HepG2 (cell line): ENCODE data around the gene SLC2A13. TPM values are rescaled to one million over a fixed set of nuclear protein-coding genes. Genes with fewer than 3 reads are reported as not detected.

Source experiments
- ATAC-seq: fragments of 200-7000 bp; cut with Tn5 transposase; 3 replicates; pipeline ENCODE4 v1.9.1; 2020; ENCODE audit warnings: mild to moderate bottlenecking, moderate library complexity
- BruUV-seq: library from RNA; stranded (reverse); fragments of 400-500 nt; replicated peaks from 2 replicates; lab custom pipeline; 2021; lab: Mats Ljungman, UMichigan
- CTCF ChIA-PET: fragments of 300-600 bp; formaldehyde crosslinking; extraction: SDS; loops from one replicate; lab custom pipeline; 2021; ENCODE audit warnings: low total read pairs, inconsistent platforms, low intra/inter-chr PET ratio; lab: Yijun Ruan, JAX
- POLR2A ChIA-PET: fragments of 350-600 bp; sonication (Branson Sonifier 250); formaldehyde crosslinking; loops from one replicate; lab custom pipeline; 2020; ENCODE audit warnings: antibody characterized with exemption, inconsistent platforms; lab: Yijun Ruan, JAX
- DNase-seq: peaks from one replicate; pipeline ENCODE4 v3.0.0-alpha.2; 2015; ENCODE audit warnings: low spot score
- FAIRE-seq: peaks from 3 replicates; lab custom pipeline; 2011; peaks lifted over from hg19 to GRCh38; lab: Jason Lieb, UNC
- H2AFZ ChIP-seq: one replicate; pipeline ENCODE4 v1.6.1; 2011; ENCODE audit warnings: low read length, inconsistent platforms
- H3K27ac ChIP-seq: fragments of 300-600 bp; 3 replicates; pipeline ENCODE4 v1.8.0; 2011; ENCODE audit warnings: mixed run types, mild to moderate bottlenecking, mixed read lengths, low read length, inconsistent platforms; ENCODE audit not compliant: insufficient read depth; ENCODE audit errors: extremely low read length
- H3K27me3 ChIP-seq, 2 experiments: fragments of 200-600 bp in 1 of 2; 2 replicates in 1 of 2; 3 replicates in 1 of 2; pipeline versions ENCODE4 v1.6.0 to v1.8.0; 2011; ENCODE audit warnings: low read length in 2 of 2, mild to moderate bottlenecking in 2 of 2, moderate library complexity in 2 of 2, inconsistent platforms in 1 of 2; ENCODE audit not compliant: insufficient read depth in 2 of 2, control insufficient read depth in 1 of 2
- H3K36me3 ChIP-seq, 2 experiments: fragments of 200-600 bp in 1 of 2; replicated peaks in 1 of 2; 2 replicates in 1 of 2; 3 replicates in 1 of 2; pipeline versions ENCODE4 v1.5.1 to v1.8.0; 2011; ENCODE audit warnings: low read length in 2 of 2, inconsistent platforms in 1 of 2; ENCODE audit not compliant: insufficient read depth in 2 of 2, control insufficient read depth in 1 of 2
- H3K4me1 ChIP-seq: 2 replicates; pipeline ENCODE4 v1.5.1; 2012; ENCODE audit warnings: low read length, inconsistent platforms; ENCODE audit not compliant: insufficient read depth
- H3K4me2 ChIP-seq: 2 replicates; pipeline ENCODE4 v1.6.0; 2011; ENCODE audit warnings: low read depth, low read length, inconsistent platforms
- H3K4me3 ChIP-seq, 3 experiments: fragments of 200-600 bp in 1 of 3; sonication (generic), shearing (Covaris generic) in 1 of 3; replicated peaks in 1 of 3; 2 replicates each; pipeline ENCODE4 v1.5.1; 2011 to 2016; ENCODE audit warnings: low read length in 3 of 3, inconsistent platforms in 2 of 3, low read depth in 2 of 3, mild to moderate bottlenecking in 2 of 3, control low read depth in 1 of 3, mixed read lengths in 1 of 3; ENCODE audit not compliant: insufficient read depth in 1 of 3
- H3K79me2 ChIP-seq: one replicate; pipeline ENCODE4 v1.6.1; 2011; ENCODE audit warnings: low read length, inconsistent platforms; ENCODE audit not compliant: insufficient read depth
- H3K9ac ChIP-seq: 2 replicates; pipeline ENCODE4 v1.6.0; 2011; ENCODE audit warnings: mild to moderate bottlenecking, low read depth, low read length, inconsistent platforms; ENCODE audit not compliant: insufficient read depth
- H3K9me3 ChIP-seq: 2 replicates; pipeline ENCODE4 v1.5.1; 2012; ENCODE audit warnings: mild to moderate bottlenecking, low read length
- H4K20me1 ChIP-seq: 2 replicates; pipeline ENCODE4 v1.6.0; 2011; ENCODE audit warnings: inconsistent platforms, mild to moderate bottlenecking, low read length, moderate library complexity; ENCODE audit not compliant: insufficient read depth
- HNRNPK ChIP-seq: fragments of 200-400 bp; formaldehyde crosslinking; IDR thresholded peaks from 2 replicates; pipeline ENCODE4 v1.6.1; 2018; ENCODE audit warnings: low read length, low read depth, moderate library complexity, mild to moderate bottlenecking; ENCODE audit not compliant: poor library complexity, severe bottlenecking
- PCBP2 ChIP-seq: fragments of 200-400 bp; formaldehyde crosslinking; optimal IDR thresholded peaks from 2 replicates; pipeline ENCODE3; 2018; ENCODE audit warnings: low read length, low read depth; ENCODE audit not compliant: poor library complexity, severe bottlenecking
- ZFP90 ChIP-seq: sonication (generic); formaldehyde crosslinking; IDR thresholded peaks from 2 replicates; pipeline ENCODE4 v1.8.0; 2022; ENCODE audit warnings: missing genetic modification reagents, mild to moderate bottlenecking, inconsistent platforms, borderline replicate concordance
- WGBS: methylation state at CpG from one replicate; pipeline ENCODE4 v1.1.6; 2017; ENCODE audit warnings: low lambda C conversion rate; 5-methylcytosine and 5-hydroxymethylcytosine counted together
- in situ Hi-C: cut with HindIII; loops from 2 replicates; pipeline ENCODE4 v1.10.0; 2017; ENCODE audit warnings: low pct_unique_long_range_greater_than_20kb; ENCODE audit not compliant: extremely low pct_ligation_motif_present
- intact Hi-C: fragments of 100-400 bp; cut with micrococcal nuclease; formaldehyde crosslinking; loops from one replicate; pipeline ENCODE4 v1.10.0; 2022; ENCODE audit not compliant: unreplicated experiment
- polyA plus RNA-seq, 8 experiments: library from polyadenylated mRNA; depleted of rRNA in 3 of 8; stranded (reverse) in 7 of 8; unstranded in 1 of 8; fragments of >200 nt; fragmentation: Illumina TruSeq in 4 of 8; extraction: Trizol in 4 of 8; gene quantifications; 2 replicates each; pipeline versions ENCODE4 v1.2.1 to v1.2.3, GENCODE V29; 2011 to 2016; ENCODE audit warnings: low read depth in 4 of 8, missing spikeins in 1 of 8, mixed read lengths in 1 of 8; ENCODE audit not compliant: insufficient read depth in 1 of 8
- total RNA-seq, 5 experiments: library from RNA; depleted of rRNA; stranded (reverse); fragments of >200 nt; fragmentation: Illumina TruSeq; extraction: Trizol; gene quantifications; 2 replicates each; pipeline ENCODE4 v1.2.3, GENCODE V29; 2016; ENCODE audit warnings: low read depth in 1 of 5

Gene SLC2A13
- total and polyA plus RNA-seq, 2 of the 13 experiments (the other 11 are each of a cell fraction or from before 2014, with no cell fraction given): 5.5 to 6.0 TPM

DNA sequence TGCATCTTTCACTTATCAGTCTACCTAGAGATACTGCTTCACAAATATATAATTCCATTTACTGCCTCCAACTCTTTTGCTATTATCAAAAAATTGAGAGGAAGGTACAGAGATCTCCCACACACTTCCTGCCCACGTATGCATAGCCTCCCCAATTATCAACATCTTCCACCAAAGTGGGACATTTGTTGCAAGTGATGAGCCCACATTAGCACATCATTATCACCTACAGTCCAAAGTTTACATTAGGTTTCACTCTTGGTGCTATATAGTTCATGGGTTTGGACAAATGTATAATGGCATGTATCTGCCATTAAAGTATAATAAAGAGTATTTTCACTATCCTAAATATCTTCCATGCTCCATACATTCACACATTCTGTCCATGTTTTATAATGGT, 66.3 kb downstream of the SLC2A13 start:
- ATAC-seq: no peak
- FAIRE-seq: no peak
- Histone ChIP-seq H3K27ac (no peak overlapping the region), H3K4me1 (no peaks in the 10 kb centered on the region), H3K9me3 (no peaks in the 10 kb centered on the region), H3K79me2 (no peaks in the 10 kb centered on the region), H3K36me3 (no peaks in the 10 kb centered on the region), H4K20me1 (no peaks in the 10 kb centered on the region), H3K4me3 (no peak overlapping the region), H3K4me2 (no peak overlapping the region), H3K9ac (no peak overlapping the region), H3K27me3 (no peaks in the 10 kb centered on the region), H2AFZ (no peak overlapping the region)
- ChIA-PET POLR2A (no interaction called here), CTCF (no interaction called here)
- TF ChIP-seq PCBP2: no peak
- BruUV-seq: no TSS peak
- WGBS: 94% methylated on average over 1 of the region's 1 CpG
- intact Hi-C loops (no loop called here), in situ Hi-C loops (no loop called here)
- DNase-seq: no peak

DNA sequence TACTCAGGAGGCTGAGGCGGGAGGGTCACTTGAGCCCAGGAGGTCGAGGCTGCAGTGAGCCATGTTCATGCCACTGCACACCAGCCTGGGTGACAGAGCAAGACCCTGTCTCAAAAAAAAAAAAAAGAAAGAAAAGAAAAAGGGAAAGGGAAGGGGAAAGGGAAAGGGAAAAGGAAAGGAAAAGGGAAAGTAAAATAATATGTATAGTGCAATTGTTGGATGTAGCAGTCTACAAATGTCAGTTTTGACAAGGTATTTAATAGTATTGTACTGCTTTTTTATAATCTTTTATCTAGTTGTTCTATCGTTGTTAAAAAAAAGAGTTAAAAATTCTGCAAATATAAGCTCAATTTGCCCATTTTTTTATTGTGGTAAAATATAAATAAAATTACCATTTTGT, 67.3 kb downstream of the SLC2A13 start:
- ATAC-seq: no peak
- H3K9ac ChIP-seq: no peak overlapping the region
- no peaks in the 10 kb centered on the region for H3K36me3 ChIP-seq
- CTCF ChIA-PET: no interaction called here
- H3K27ac ChIP-seq: no peak overlapping the region
- H3K4me3 ChIP-seq: no peak overlapping the region
- no peaks in the 10 kb centered on the region for H3K9me3 ChIP-seq
- in situ Hi-C loops (no loop called here), intact Hi-C loops (no loop called here)
- H3K4me2 ChIP-seq: no peak overlapping the region
- no peaks in the 10 kb centered on the region for H3K79me2 ChIP-seq
- H2AFZ ChIP-seq: no peak overlapping the region
- H4K20me1 ChIP-seq: no peaks in the 10 kb centered on the region
- TF ChIP-seq HNRNPK (peak; percentile 93), ZFP90 (CRISPR knock-in tag) (no peak)
- BruUV-seq: no TSS peak
- 93% methylated on average over 3 of the region's 3 CpGs for WGBS
- H3K4me1 ChIP-seq: no peaks in the 10 kb centered on the region
- POLR2A ChIA-PET: no interaction called here
- no peak for DNase-seq
- FAIRE-seq: no peak
- H3K27me3 ChIP-seq: no peaks in the 10 kb centered on the region
